MM.1S (cell line): ENCODE results near the gene GON4L.

Source experiments
- EZH2 ChIP-seq: fragments of 300-600 bp; sonication (generic); optimal IDR thresholded peaks from 2 replicates; pipeline ENCODE3; 2017; ENCODE audit warnings: low read depth, mild to moderate bottlenecking, antibody characterized with exemption, low read length, mixed read lengths
- TF ChIP-seq, protein P1 (sequence below): fragments of 300-600 bp; sonication (generic); IDR thresholded peaks from 2 replicates; pipeline ENCODE4 v1.5.1; 2016; ENCODE audit warnings: antibody characterized with exemption, low read length, mixed read lengths

DNA sequence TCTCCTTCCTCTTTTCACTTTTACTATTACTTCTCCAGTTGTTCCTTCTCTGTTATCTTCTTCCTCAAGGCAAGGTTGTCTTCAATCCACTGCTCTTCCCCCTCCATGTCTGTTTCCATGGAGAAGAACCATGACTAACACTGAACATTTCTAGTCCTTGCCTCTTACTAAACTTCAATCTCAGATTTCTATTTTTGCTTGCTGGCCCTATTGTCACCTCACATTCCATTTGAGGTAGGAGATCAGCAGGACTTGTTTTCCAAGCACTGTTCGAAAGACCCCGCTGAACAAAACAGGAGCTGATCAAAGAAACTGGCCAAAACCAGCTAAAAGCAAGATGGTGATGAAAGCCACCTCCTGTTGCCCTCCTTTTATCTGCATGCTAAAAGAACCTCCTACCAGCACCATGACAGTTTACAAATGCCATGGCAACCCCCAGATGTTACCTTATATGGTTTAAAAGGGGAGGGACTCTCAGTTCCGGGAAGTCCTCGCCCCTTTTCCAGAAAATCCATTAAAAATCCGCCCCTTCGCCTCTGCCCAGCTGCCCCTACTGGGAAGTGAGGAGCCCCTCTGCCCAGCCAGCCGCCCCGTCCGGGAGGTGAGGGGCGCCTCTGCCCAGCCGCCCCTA, 22.6 kb downstream of the GON4L start:
- TF ChIP-seq, protein P1, sequence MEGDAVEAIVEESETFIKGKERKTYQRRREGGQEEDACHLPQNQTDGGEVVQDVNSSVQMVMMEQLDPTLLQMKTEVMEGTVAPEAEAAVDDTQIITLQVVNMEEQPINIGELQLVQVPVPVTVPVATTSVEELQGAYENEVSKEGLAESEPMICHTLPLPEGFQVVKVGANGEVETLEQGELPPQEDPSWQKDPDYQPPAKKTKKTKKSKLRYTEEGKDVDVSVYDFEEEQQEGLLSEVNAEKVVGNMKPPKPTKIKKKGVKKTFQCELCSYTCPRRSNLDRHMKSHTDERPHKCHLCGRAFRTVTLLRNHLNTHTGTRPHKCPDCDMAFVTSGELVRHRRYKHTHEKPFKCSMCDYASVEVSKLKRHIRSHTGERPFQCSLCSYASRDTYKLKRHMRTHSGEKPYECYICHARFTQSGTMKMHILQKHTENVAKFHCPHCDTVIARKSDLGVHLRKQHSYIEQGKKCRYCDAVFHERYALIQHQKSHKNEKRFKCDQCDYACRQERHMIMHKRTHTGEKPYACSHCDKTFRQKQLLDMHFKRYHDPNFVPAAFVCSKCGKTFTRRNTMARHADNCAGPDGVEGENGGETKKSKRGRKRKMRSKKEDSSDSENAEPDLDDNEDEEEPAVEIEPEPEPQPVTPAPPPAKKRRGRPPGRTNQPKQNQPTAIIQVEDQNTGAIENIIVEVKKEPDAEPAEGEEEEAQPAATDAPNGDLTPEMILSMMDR, result no peak
- TF ChIP-seq EZH2, result no peak
